B cell (primary cell): ENCODE data around the gene DNHD1. TPM values are rescaled to one million over a fixed set of nuclear protein-coding genes. Genes with fewer than 3 reads are reported as not detected.

Experiments used
- ATAC-seq: fragments of 200-7000 bp; cut with Tn5 transposase; one replicate; pipeline ENCODE4 v1.10.0; 2021; ENCODE audit warnings: low read depth, mild to moderate bottlenecking, moderate number of reproducible peaks, moderate library complexity
- CTCF ChIA-PET: fragments of 350-600 bp; sonication (Branson Sonifier 250); formaldehyde crosslinking; loops from one replicate; lab custom pipeline; 2021; ENCODE audit warnings: antibody characterized with exemption, inconsistent platforms; lab: Charles Lee
- POLR2A ChIA-PET: fragments of 350-600 bp; sonication (Branson Sonifier 250); formaldehyde crosslinking; loops from one replicate; lab custom pipeline; 2021; ENCODE audit warnings: antibody characterized with exemption; lab: Charles Lee
- DNase-seq: peaks from one replicate; pipeline ENCODE4 v3.0.0; 2013
- H2AFZ ChIP-seq: 2 replicates; pipeline ENCODE4 v1.6.1; 2012; ENCODE audit warnings: mild to moderate bottlenecking, low read depth, low read length; ENCODE audit not compliant: insufficient read depth, poor library complexity, severe bottlenecking
- H3K27ac ChIP-seq, 2 donors: 1 replicate in 1 of 2; 2 replicates in 1 of 2; pipeline ENCODE4 v1.5.1; 2012 to 2013; ENCODE audit warnings: low read length in 2 of 2, mild to moderate bottlenecking in 2 of 2, moderate library complexity in 1 of 2
- H3K27me3 ChIP-seq, 4 experiments: fragments of 200-600 bp in 1 of 4; sonication (generic) in 1 of 4; replicated peaks in 1 of 4; 1 replicate in 2 of 4; 2 replicates in 2 of 4; pipeline versions ENCODE4 v1.6.1 to v1.7.0; 2013 to 2016; ENCODE audit warnings: low read length in 3 of 4, mild to moderate bottlenecking in 2 of 4, mixed read lengths in 1 of 4, moderate library complexity in 1 of 4; ENCODE audit not compliant: insufficient read depth in 4 of 4, control insufficient read depth in 3 of 4; ENCODE audit errors: control extremely low read depth in 1 of 4
- H3K36me3 ChIP-seq, 2 experiments: replicated peaks in 1 of 2; 1 replicate in 1 of 2; 2 replicates in 1 of 2; pipeline versions ENCODE4 v1.6.1 to v1.7.1; 2013; ENCODE audit warnings: low read length in 1 of 2; ENCODE audit not compliant: insufficient read depth in 2 of 2, control insufficient read depth in 1 of 2; ENCODE audit errors: control extremely low read depth in 1 of 2, extremely low read depth in 1 of 2
- H3K4me1 ChIP-seq, 2 donors: fragments of 200-600 bp in 1 of 2; sonication (generic) in 1 of 2; 1 replicate in 1 of 2; 2 replicates in 1 of 2; pipeline versions ENCODE4 v1.5.1 to v1.6.1; 2013 to 2017; ENCODE audit warnings: low read length in 2 of 2; ENCODE audit not compliant: control insufficient read depth in 2 of 2, insufficient read depth in 2 of 2
- H3K4me2 ChIP-seq: replicated peaks from 2 replicates; pipeline ENCODE3; 2012; ENCODE audit warnings: mild to moderate bottlenecking, low read depth, low read length; ENCODE audit not compliant: poor library complexity, severe bottlenecking
- H3K4me3 ChIP-seq, 5 experiments: fragments of 200-600 bp in 1 of 5; sonication (generic) in 1 of 5; 1 replicate in 3 of 5; 2 replicates in 2 of 5; pipeline versions ENCODE4 v1.5.1 to v1.7.0; 2011 to 2016; ENCODE audit warnings: low read length in 4 of 5, mild to moderate bottlenecking in 4 of 5, low read depth in 2 of 5, control low read depth in 1 of 5, moderate library complexity in 1 of 5; ENCODE audit not compliant: insufficient read depth in 1 of 5; ENCODE audit errors: control extremely low read depth in 1 of 5, extremely low read depth in 1 of 5
- H3K79me2 ChIP-seq: fragments of 200-600 bp; sonication (generic); one replicate; pipeline ENCODE4 v1.6.0; 2016; ENCODE audit warnings: low read length; ENCODE audit not compliant: control insufficient read depth, insufficient read depth
- H3K9ac ChIP-seq: fragments of 200-600 bp; sonication (generic); 2 replicates; pipeline ENCODE4 v1.6.1; 2017; ENCODE audit warnings: mild to moderate bottlenecking, low read length, moderate library complexity
- H3K9me3 ChIP-seq, 3 donors: one replicate each; pipeline versions ENCODE4 v1.6.1 to v1.7.1; 2013; ENCODE audit warnings: low read length in 2 of 3; ENCODE audit not compliant: control insufficient read depth in 2 of 3, insufficient read depth in 1 of 3; ENCODE audit errors: control extremely low read depth in 1 of 3
- H4K20me1 ChIP-seq: 2 replicates; pipeline ENCODE4 v1.6.0; 2012; ENCODE audit warnings: mild to moderate bottlenecking, low read length; ENCODE audit not compliant: insufficient read depth, control insufficient read depth, poor library complexity, severe bottlenecking
- H3K27ac Mint-ChIP-seq: one replicate; pipeline ENCODE4 v1.8.0; 2021; ENCODE audit warnings: mixed read lengths
- H3K27me3 Mint-ChIP-seq: one replicate; pipeline ENCODE4 v1.8.0; 2021; ENCODE audit warnings: mixed read lengths
- H3K4me1 Mint-ChIP-seq: one replicate; pipeline ENCODE4 v1.8.0; 2021; ENCODE audit warnings: mixed read lengths
- H3K4me3 Mint-ChIP-seq: one replicate; pipeline ENCODE4 v1.8.0; 2021; ENCODE audit warnings: mixed read lengths
- H3K9me3 Mint-ChIP-seq: one replicate; pipeline ENCODE4 v1.8.0; 2022; ENCODE audit warnings: mixed read lengths; ENCODE audit not compliant: insufficient read depth
- CTCF ChIP-seq: fragments of 200-600 bp; IDR thresholded peaks from one replicate; pipeline ENCODE4 v1.8.0; 2022; ENCODE audit warnings: antibody characterized with exemption, mild to moderate bottlenecking
- EZH2 ChIP-seq: IDR thresholded peaks from 2 replicates; pipeline ENCODE4 v1.6.1; 2012; ENCODE audit warnings: borderline replicate concordance, low read depth, mild to moderate bottlenecking, moderate library complexity, low read length; ENCODE audit not compliant: insufficient read depth, poor library complexity, severe bottlenecking
- WGBS: methylation state at CpG from one replicate; pipeline ENCODE4 v1.1.5; 2013; ENCODE audit warnings: missing lambda C conversion rate; ENCODE audit not compliant: insufficient coverage; 5-methylcytosine and 5-hydroxymethylcytosine counted together
- intact Hi-C: fragments of 100-400 bp; cut with micrococcal nuclease; formaldehyde crosslinking; loops from one replicate; pipeline ENCODE4 v1.10.0; 2022
- polyA plus RNA-seq: library from polyadenylated mRNA; depleted of rRNA; stranded (reverse); fragments of >200 nt; gene quantifications from 2 replicates; pipeline ENCODE4 v1.2.3, GENCODE V29; 2012
- total RNA-seq, 2 donors: library from RNA; stranded (reverse); fragments of 120-200 nt in 1 of 2; gene quantifications; 1 replicate in 1 of 2; 2 replicates in 1 of 2; pipeline versions ENCODE4 v1.2.3 to v1.2.4, GENCODE V29; 2013 to 2022

Gene DNHD1
- total and polyA plus RNA-seq, 2 donors (not counting 1 experiment from before 2014, with no cell fraction given): 53.9 to 58.2 TPM

- H3K9ac ChIP-seq: no peak overlapping the region
- H3K36me3 ChIP-seq: no peaks in the 10 kb centered on the region
- H3K9me3 Mint-ChIP-seq: no peaks in the 10 kb centered on the region
- no peaks in the 10 kb centered on the region for H4K20me1 ChIP-seq
- H3K4me3 ChIP-seq: no peak overlapping the region
- H3K4me1 ChIP-seq: no peaks in the 10 kb centered on the region
- ChIA-PET POLR2A (no interaction called here), CTCF (no interaction called here)
- ATAC-seq (no peak), DNase-seq (no peak)
- intact Hi-C loops: no loop called here
- no peak overlapping the region for H3K4me3 Mint-ChIP-seq
- no peaks in the 10 kb centered on the region for H3K27me3 ChIP-seq
- no peak overlapping the region for H3K4me2 ChIP-seq
- no peaks in the 10 kb centered on the region for H3K27me3 Mint-ChIP-seq
- H3K27ac Mint-ChIP-seq: no peak overlapping the region
- no peaks in the 10 kb centered on the region for H3K9me3 ChIP-seq
- no peaks in the 10 kb centered on the region for H3K79me2 ChIP-seq
- H3K4me1 Mint-ChIP-seq: no peaks in the 10 kb centered on the region
- no peak overlapping the region for H3K27ac ChIP-seq
- TF ChIP-seq CTCF (no peak), EZH2 (no peak)
- H2AFZ ChIP-seq: no peak overlapping the region
- WGBS: 95% methylated on average over 2 of the region's 4 CpGs
Measured at GRCh38 chr11:6568191-6568918, 71.3 kb downstream of the DNHD1 start.

DNA sequence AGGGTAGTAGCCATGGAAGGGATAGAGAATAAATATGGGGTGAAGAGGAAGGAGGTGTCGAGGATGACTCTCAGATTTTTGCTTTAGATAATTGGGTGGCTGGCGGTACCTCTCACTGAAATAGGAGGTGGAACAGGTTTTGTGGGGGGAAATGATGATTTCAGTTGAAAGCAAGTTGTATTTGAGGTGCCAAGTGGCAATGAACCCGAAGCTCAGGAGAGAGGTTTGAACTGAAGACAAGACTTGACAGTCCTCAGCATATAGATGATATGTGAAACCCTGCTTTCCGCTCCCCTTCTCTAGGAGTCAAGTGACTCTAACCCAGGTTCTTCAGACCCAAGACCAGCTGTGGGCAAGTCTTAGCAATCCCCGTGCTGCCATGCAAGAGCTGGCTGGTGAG lies 72.6 kb downstream of the DNHD1 start:
- Mint-ChIP-seq H3K4me3 (no peak overlapping the region), H3K4me1 (no peaks in the 10 kb centered on the region), H3K27me3 (no peaks in the 10 kb centered on the region), H3K9me3 (no peaks in the 10 kb centered on the region), H3K27ac (no peak overlapping the region)
- Histone ChIP-seq H3K36me3 (no peaks in the 10 kb centered on the region), H3K27ac (no peak overlapping the region), H3K4me3 (no peak overlapping the region), H3K4me1 (no peaks in the 10 kb centered on the region), H3K4me2 (no peak overlapping the region), H4K20me1 (no peaks in the 10 kb centered on the region), H2AFZ (no peak overlapping the region), H3K79me2 (no peaks in the 10 kb centered on the region), H3K9ac (no peak overlapping the region), H3K27me3 (no peaks in the 10 kb centered on the region), H3K9me3 (no peaks in the 10 kb centered on the region)
- ChIA-PET POLR2A (no interaction called here), CTCF (no interaction called here)
- TF ChIP-seq CTCF (no peak), EZH2 (no peak)
- no peak for DNase-seq
- intact Hi-C loops: no loop called here
- no peak for ATAC-seq
- 88% methylated on average over 4 of the region's 5 CpGs for WGBS
